Esophagus squamous epithelium (tissue), 5 donors: ENCODE results near the gene FAM186B. TPM values are rescaled to one million over a fixed set of nuclear protein-coding genes. Genes with fewer than 3 reads are reported as not detected.

ENCODE experiments used
- DNase-seq: peaks from one replicate; lab custom pipeline; 2025; lab: John Stamatoyannopoulos, UW
- H3K27ac ChIP-seq, 4 donors: fragments of 200-600 bp; sonication (generic); one replicate each; pipeline ENCODE4 v1.5.1; 2016 to 2019; ENCODE audit warnings: mild to moderate bottlenecking in 1 of 4
- H3K27me3 ChIP-seq, 4 donors: fragments of 200-600 bp; sonication (generic); 1 replicate in 3 of 4; 2 replicates in 1 of 4; pipeline versions ENCODE4 v1.5.1 to v1.6.0; 2017 to 2021; ENCODE audit warnings: antibody characterized with exemption in 1 of 4
- H3K36me3 ChIP-seq, 3 donors: fragments of 200-600 bp; sonication (generic); one replicate each; pipeline ENCODE4 v1.5.1; 2016 to 2019
- H3K4me1 ChIP-seq, 3 donors: fragments of 200-600 bp; sonication (generic); one replicate each; pipeline ENCODE4 v1.5.1; 2017 to 2019
- H3K4me3 ChIP-seq, 4 donors: fragments of 200-600 bp; sonication (generic); 1 replicate in 3 of 4; 2 replicates in 1 of 4; pipeline ENCODE4 v1.5.1; 2016 to 2019; ENCODE audit warnings: mild to moderate bottlenecking in 2 of 4, moderate library complexity in 1 of 4
- H3K9me3 ChIP-seq, 3 donors: fragments of 200-600 bp; sonication (generic); one replicate each; pipeline ENCODE4 v1.5.1; 2016 to 2019
- CTCF ChIP-seq, 6 experiments: fragments of 450-650 bp in 4 of 6; fragments of 200-600 bp in 2 of 6; sonication (generic) in 2 of 6; IDR thresholded peaks; one replicate each; pipeline ENCODE4 v1.5.1; 2016 to 2019; ENCODE audit warnings: antibody characterized with exemption in 6 of 6, mild to moderate bottlenecking in 4 of 6, moderate library complexity in 4 of 6
- POLR2A ChIP-seq, 4 donors: fragments of 450-650 bp; IDR thresholded peaks; one replicate each; pipeline ENCODE4 v1.6.1; 2017; ENCODE audit warnings: antibody characterized with exemption in 4 of 4, mild to moderate bottlenecking in 4 of 4, moderate library complexity in 3 of 4
- WGBS, 2 donors: methylation state at CpG; one replicate each; pipeline ENCODE4 v1.1.5; 2018; 5-methylcytosine and 5-hydroxymethylcytosine counted together
- intact Hi-C: fragments of 100-400 bp; cut with DNase I; formaldehyde crosslinking; loops from one replicate; pipeline ENCODE4 v1.15.0; 2022
- total RNA-seq, 4 donors: library from RNA; depleted of rRNA; stranded (reverse); fragments of >200 nt; gene quantifications; one replicate each; pipeline ENCODE4 v1.1.0, GENCODE V29; 2016
- donor health status: DM: yes; HTN: yes; CAD: no.

FAM186B gene
- total RNA-seq, 4 donors from 2014 or later = 0.19 to 1.1 TPM; not detected in 2

- intact Hi-C loops = loop anchor here (5.0 kb wide), 1 partner anchor 61 kb away; the partner anchor contains the start of gene FMNL3
- Histone ChIP-seq H3K9me3 (no peaks in the 10 kb centered on the region), H3K4me1 (peaks cover 0 to 76% (median 33%) of the 10 kb centered on the region in 3 donors), H3K36me3 (peaks cover 0 to 91% (median 0%) of the 10 kb centered on the region in 3 donors), H3K27ac (peak overlapping the region in 1 of 4 donors; percentile 16), H3K4me3 (no peak overlapping the region), H3K27me3 (no peaks in the 10 kb centered on the region)
- TF ChIP-seq CTCF (IDR thresholded peaks at IDR 0.05) (no peak), POLR2A (IDR thresholded peaks at IDR 0.05) (no peak)
- DNase-seq = no peak
- 77% methylated on average over 5 of the region's 7 CpGs; no CpG with 5 or more reads in 1 of the 2 donors for WGBS, 2 donors
These were observed 40.9 kb upstream of the FAM186B start for GRCh38 chr12:49646331-49646830.

- TF ChIP-seq CTCF (IDR thresholded peaks at IDR 0.05) (no peak), POLR2A (IDR thresholded peaks at IDR 0.05) (no peak)
- H3K36me3 ChIP-seq = peaks cover 0 to 83% (median 0%) of the 10 kb centered on the region in 3 donors
- DNase-seq = no peak
- no peak overlapping the region for H3K4me3 ChIP-seq
- H3K9me3 ChIP-seq = no peaks in the 10 kb centered on the region
- H3K27me3 ChIP-seq = no peaks in the 10 kb centered on the region
- WGBS, 2 donors = 78 to 86% methylated on average over 1 to 3 of the region's 6 CpGs
- intact Hi-C loops = loop anchor here (5.0 kb wide), 1 partner anchor 62 kb away; the partner anchor contains the start of gene FMNL3
- peaks cover 0 to 76% (median 33%) of the 10 kb centered on the region in 3 donors for H3K4me1 ChIP-seq
- H3K27ac ChIP-seq = peak overlapping the region in 1 of 4 donors; percentile 81
These were observed 40.0 kb upstream of the FAM186B start for GRCh38 chr12:49645146-49646039.

DNA sequence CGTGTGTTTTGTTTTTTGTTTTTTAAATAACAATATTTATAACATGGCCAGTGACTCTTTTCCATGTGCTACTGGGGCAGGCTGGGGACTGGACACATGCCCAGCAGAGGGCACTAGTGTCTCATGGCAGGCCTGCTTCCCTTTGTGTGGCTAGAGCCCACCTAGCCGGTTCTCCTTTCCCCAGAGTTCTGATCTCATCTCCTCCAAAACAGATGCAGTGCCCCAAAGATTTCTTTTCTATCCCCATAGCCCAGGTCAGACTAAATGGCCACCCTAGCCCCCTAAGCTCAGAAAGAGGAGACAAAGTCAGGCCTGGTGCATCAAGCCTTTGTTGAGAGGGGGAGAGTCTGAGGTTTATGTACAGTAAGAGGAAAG is 39.2 kb upstream of the FAM186B start:
- intact Hi-C loops = no loop called here
- H3K27ac ChIP-seq = peak overlapping the region in 3 of 4 donors; percentile 36 to 81 (median 61)
- peaks cover 0 to 83% (median 0%) of the 10 kb centered on the region in 3 donors for H3K36me3 ChIP-seq
- no peaks in the 10 kb centered on the region for H3K9me3 ChIP-seq
- no peaks in the 10 kb centered on the region for H3K27me3 ChIP-seq
- WGBS, 2 donors = 0% methylated on average over 2 of the region's 2 CpGs
- peaks cover 0 to 76% (median 33%) of the 10 kb centered on the region in 3 donors for H3K4me1 ChIP-seq
- no peak overlapping the region for H3K4me3 ChIP-seq
- DNase-seq = no peak
- TF ChIP-seq CTCF (IDR thresholded peaks at IDR 0.05) (peak; percentile 81 to 95 (median 91)), POLR2A (IDR thresholded peaks at IDR 0.05) (no peak)

DNA sequence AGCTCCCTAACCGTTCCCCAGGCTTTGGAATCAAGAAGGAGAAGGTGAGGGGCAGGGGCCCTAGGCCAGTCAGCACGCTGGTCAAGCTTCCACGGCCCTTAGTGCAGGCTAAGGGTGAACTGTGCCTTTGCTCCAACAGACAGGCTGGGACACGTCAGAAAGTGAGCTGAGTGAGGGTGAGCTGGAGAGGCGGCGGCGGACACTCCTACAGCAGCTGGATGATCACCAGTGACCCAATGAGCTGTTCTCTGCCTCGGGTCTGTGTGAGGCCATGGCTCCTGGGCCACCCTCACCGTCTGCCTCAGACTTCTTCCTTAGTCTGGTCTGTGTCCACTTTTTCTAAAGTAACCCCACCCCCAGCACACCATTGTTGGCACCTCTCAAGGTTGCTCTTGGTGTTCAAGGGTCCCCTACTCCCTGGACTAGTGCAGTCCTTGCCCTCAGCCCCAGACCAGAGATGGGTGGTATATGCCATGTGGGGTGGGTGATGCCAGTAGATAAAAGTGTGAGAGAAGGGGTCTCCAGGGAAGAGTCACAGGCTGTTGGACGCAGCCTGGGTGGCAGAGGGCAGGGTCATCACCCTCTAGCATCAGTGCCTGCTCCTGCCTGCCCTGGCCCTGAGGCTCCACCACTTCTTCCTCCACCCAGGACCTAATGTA is 38.7 kb upstream of the FAM186B start:
- Histone ChIP-seq H3K4me3 (no peak overlapping the region), H3K27me3 (no peaks in the 10 kb centered on the region), H3K36me3 (peaks cover 0 to 83% (median 0%) of the 10 kb centered on the region in 3 donors), H3K27ac (peak overlapping the region; percentile 30 to 81 (median 48)), H3K9me3 (no peaks in the 10 kb centered on the region), H3K4me1 (peaks cover 0 to 76% (median 33%) of the 10 kb centered on the region in 3 donors)
- 39 to 66% methylated on average over 9 to 10 of the region's 10 CpGs for WGBS, 2 donors
- intact Hi-C loops = no loop called here
- no peak for TF ChIP-seq POLR2A (IDR thresholded peaks at IDR 0.05)
- no peak for DNase-seq

GRCh38 chr12:49643135-49643534 is 37.7 kb upstream of the FAM186B start:
- WGBS, 2 donors = 60 to 88% methylated on average over 1 to 2 of the region's 7 CpGs
- H3K9me3 ChIP-seq = no peaks in the 10 kb centered on the region
- intact Hi-C loops = no loop called here
- peaks cover 0 to 67% (median 31%) of the 10 kb centered on the region in 3 donors for H3K4me1 ChIP-seq
- peak overlapping the region; percentile 8 to 83 (median 80) for H3K27ac ChIP-seq
- no peak for DNase-seq
- H3K36me3 ChIP-seq = peaks cover 0 to 81% (median 0%) of the 10 kb centered on the region in 3 donors
- TF ChIP-seq POLR2A (IDR thresholded peaks at IDR 0.05) = no peak
- no peak for TF ChIP-seq CTCF (IDR thresholded peaks at IDR 0.05)
- no peaks in the 10 kb centered on the region for H3K27me3 ChIP-seq
- H3K4me3 ChIP-seq = no peak overlapping the region
